HepG2 (cell line): ENCODE measurements around the gene IP6K1. TPM values are rescaled to one million over a fixed set of nuclear protein-coding genes. Genes with fewer than 3 reads are reported as not detected.
A peak's percentile ranks its signal among the peaks of the same experiment; 100 is the strongest.

Experiments
- ARID4A ChIP-seq: sonication (generic); formaldehyde crosslinking; IDR thresholded peaks from 2 replicates; pipeline ENCODE4 v1.5.0; 2020; ENCODE audit warnings: mild to moderate bottlenecking, missing genetic modification reagents, borderline replicate concordance
- IKZF4 ChIP-seq: sonication (generic); formaldehyde crosslinking; IDR thresholded peaks from 2 replicates; pipeline ENCODE4 v1.5.1; 2020; ENCODE audit warnings: borderline replicate concordance, mild to moderate bottlenecking, low read depth, missing genetic modification reagents; ENCODE audit errors: not compliant biosample characterization
- KIAA2018 ChIP-seq: sonication (generic); formaldehyde crosslinking; IDR thresholded peaks from 2 replicates; pipeline ENCODE4 v1.5.0; 2020; ENCODE audit warnings: mild to moderate bottlenecking, missing genetic modification reagents, borderline replicate concordance
- MYC ChIP-seq: sonication (generic); formaldehyde crosslinking; IDR thresholded peaks from 2 replicates; pipeline ENCODE4 v1.9.0; 2021; ENCODE audit warnings: missing genetic modification reagents, borderline replicate concordance
- NR2F6 ChIP-seq, 2 experiments: IDR thresholded peaks; 2 replicates each; pipeline ENCODE4 v1.6.1; 2016; ENCODE audit warnings: antibody characterized with exemption in 1 of 2, mild to moderate bottlenecking in 1 of 2
- PAF1 ChIP-seq: IDR thresholded peaks from 2 replicates; pipeline ENCODE4 v1.6.1; 2016; ENCODE audit warnings: missing genetic modification reagents, missing compliant biosample characterization
- REL ChIP-seq: sonication (generic); formaldehyde crosslinking; conservative IDR thresholded peaks from 2 replicates; pipeline ENCODE4 v1.8.0; 2022; ENCODE audit warnings: mild to moderate bottlenecking, missing genetic modification reagents, moderate library complexity
- SALL1 ChIP-seq: sonication (generic); formaldehyde crosslinking; IDR thresholded peaks from 2 replicates; pipeline ENCODE4 v1.8.0; 2022; ENCODE audit warnings: mild to moderate bottlenecking, missing genetic modification reagents
- TSC22D2 ChIP-seq: sonication (generic); formaldehyde crosslinking; IDR thresholded peaks from 2 replicates; pipeline ENCODE4 v1.5.1; 2020; ENCODE audit warnings: missing genetic modification reagents, mild to moderate bottlenecking, borderline replicate concordance
- ZNF263 ChIP-seq: sonication (generic); formaldehyde crosslinking; IDR thresholded peaks from 2 replicates; pipeline ENCODE4 v1.4.0; 2020; ENCODE audit warnings: missing genetic modification reagents
- ZNF704 ChIP-seq: sonication (generic); formaldehyde crosslinking; IDR thresholded peaks from 2 replicates; pipeline ENCODE4 v1.8.1; 2023; ENCODE audit warnings: mild to moderate bottlenecking, inconsistent platforms, moderate library complexity, missing genetic modification reagents, borderline replicate concordance
- ZNF724P ChIP-seq: sonication (generic); formaldehyde crosslinking; IDR thresholded peaks from 2 replicates; pipeline ENCODE4 v1.8.0; 2022; ENCODE audit warnings: missing genetic modification reagents, borderline replicate concordance
- ZNF850 ChIP-seq: sonication (generic); formaldehyde crosslinking; conservative IDR thresholded peaks from 2 replicates; pipeline ENCODE4 v1.9.0; 2021; ENCODE audit warnings: mild to moderate bottlenecking, missing genetic modification reagents
- polyA plus RNA-seq, 8 experiments: library from polyadenylated mRNA; depleted of rRNA in 3 of 8; stranded (reverse) in 7 of 8; unstranded in 1 of 8; fragments of >200 nt; fragmentation: Illumina TruSeq in 4 of 8; extraction: Trizol in 4 of 8; gene quantifications; 2 replicates each; pipeline versions ENCODE4 v1.2.1 to v1.2.3, GENCODE V29; 2011 to 2016; ENCODE audit warnings: low read depth in 4 of 8, missing spikeins in 1 of 8, mixed read lengths in 1 of 8; ENCODE audit not compliant: insufficient read depth in 1 of 8
- total RNA-seq, 5 experiments: library from RNA; depleted of rRNA; stranded (reverse); fragments of >200 nt; fragmentation: Illumina TruSeq; extraction: Trizol; gene quantifications; 2 replicates each; pipeline ENCODE4 v1.2.3, GENCODE V29; 2016; ENCODE audit warnings: low read depth in 1 of 5

Gene IP6K1
- total and polyA plus RNA-seq, 2 of the 13 experiments (the other 11 are each of a cell fraction or from before 2014, with no cell fraction given) = 17.7 to 29.7 TPM

GRCh38 chr3:49794926-49795905, 8.9 kb upstream of the IP6K1 start (continued):
- TF ChIP-seq ZNF704 (CRISPR knock-in tag) (0 out of 2 replicates have a peak, but pooled peaks have one; percentile 30), ZNF263 (0 out of 2 replicates have a peak, but pooled peaks have one; percentile 23), REL (CRISPR knock-in tag) (no peak), PAF1 (CRISPR knock-in tag) (no peak), NR2F6 (IDR thresholded peaks at IDR 0.05) (peak; percentile 71), NR2F6 (CRISPR knock-in tag; IDR thresholded peaks at IDR 0.05) (peak; percentile 76), ARID4A (CRISPR knock-in tag) (peak; percentile 30; the same call in 1 of the 2 replicates), ZNF850 (CRISPR knock-in tag) (no peak), MYC (CRISPR knock-in tag) (peak; percentile 45; the same call in 1 of the 2 replicates), KIAA2018 (CRISPR knock-in tag) (no peak), IKZF4 (CRISPR knock-in tag) (no peak), ZNF724P (no peak), SALL1 (CRISPR knock-in tag) (peak; percentile 41; the same call in 1 of the 2 replicates), TSC22D2 (no peak)
